GM06990 (cell line): ENCODE measurements around the gene CABLES2.
"Not testable (repeated sequence)": the region's sequence is repeated elsewhere in the genome, so short reads cannot be mapped to it uniquely, and the experiment has no call there.

Experiments used
- DNase-seq: peaks from one replicate; pipeline ENCODE4 v3.0.0-alpha.2; 2011; ENCODE audit not compliant: insufficient read length; ENCODE audit errors: extremely low read depth
- H3K27me3 ChIP-seq: replicated peaks from 2 replicates; pipeline ENCODE4 v1.6.0; 2011; ENCODE audit warnings: low read length; ENCODE audit not compliant: control insufficient read depth, insufficient read depth
- H3K36me3 ChIP-seq: 2 replicates; pipeline ENCODE4 v1.5.1; 2011; ENCODE audit warnings: low read length; ENCODE audit not compliant: control insufficient read depth, insufficient read depth
- H3K4me3 ChIP-seq: replicated peaks from 2 replicates; pipeline ENCODE4 v1.5.1; 2011; ENCODE audit warnings: low read depth, mild to moderate bottlenecking, control low read depth, low read length
- TF ChIP-seq, protein P1 (sequence below): IDR thresholded peaks from 2 replicates; pipeline ENCODE4 v1.5.1; 2011; ENCODE audit warnings: low read length, control low read depth, mild to moderate bottlenecking, inconsistent platforms; ENCODE audit not compliant: insufficient read depth, poor library complexity, severe bottlenecking

Gene CABLES2

DNA sequence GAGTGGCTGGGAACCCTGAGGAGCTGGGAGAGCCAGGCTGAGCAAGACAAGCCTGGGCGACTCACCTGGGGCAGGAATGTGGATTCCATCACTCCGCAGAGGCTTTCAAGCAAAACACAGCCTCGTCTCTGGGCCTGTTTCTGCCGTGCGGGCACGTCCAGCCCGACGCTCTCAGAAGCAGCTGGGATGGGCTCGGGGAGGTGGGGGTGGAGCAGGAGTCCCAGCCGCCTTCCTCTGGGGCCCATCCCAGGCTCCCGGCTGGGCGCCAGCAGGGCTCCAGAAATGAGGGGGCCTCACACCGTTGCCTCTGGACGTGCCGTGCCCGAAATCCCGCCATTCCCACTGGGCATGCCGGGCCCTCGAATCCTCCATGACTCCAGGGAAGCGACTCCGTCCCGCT lies 28.9 kb downstream of the CABLES2 start:
- no peak for DNase-seq
- H3K36me3 ChIP-seq = peaks cover 1% of the 10 kb centered on the region
- H3K4me3 ChIP-seq = no peak overlapping the region
- H3K27me3 ChIP-seq = no peaks in the 10 kb centered on the region
- TF ChIP-seq, protein P1, sequence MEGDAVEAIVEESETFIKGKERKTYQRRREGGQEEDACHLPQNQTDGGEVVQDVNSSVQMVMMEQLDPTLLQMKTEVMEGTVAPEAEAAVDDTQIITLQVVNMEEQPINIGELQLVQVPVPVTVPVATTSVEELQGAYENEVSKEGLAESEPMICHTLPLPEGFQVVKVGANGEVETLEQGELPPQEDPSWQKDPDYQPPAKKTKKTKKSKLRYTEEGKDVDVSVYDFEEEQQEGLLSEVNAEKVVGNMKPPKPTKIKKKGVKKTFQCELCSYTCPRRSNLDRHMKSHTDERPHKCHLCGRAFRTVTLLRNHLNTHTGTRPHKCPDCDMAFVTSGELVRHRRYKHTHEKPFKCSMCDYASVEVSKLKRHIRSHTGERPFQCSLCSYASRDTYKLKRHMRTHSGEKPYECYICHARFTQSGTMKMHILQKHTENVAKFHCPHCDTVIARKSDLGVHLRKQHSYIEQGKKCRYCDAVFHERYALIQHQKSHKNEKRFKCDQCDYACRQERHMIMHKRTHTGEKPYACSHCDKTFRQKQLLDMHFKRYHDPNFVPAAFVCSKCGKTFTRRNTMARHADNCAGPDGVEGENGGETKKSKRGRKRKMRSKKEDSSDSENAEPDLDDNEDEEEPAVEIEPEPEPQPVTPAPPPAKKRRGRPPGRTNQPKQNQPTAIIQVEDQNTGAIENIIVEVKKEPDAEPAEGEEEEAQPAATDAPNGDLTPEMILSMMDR = no peak

DNA sequence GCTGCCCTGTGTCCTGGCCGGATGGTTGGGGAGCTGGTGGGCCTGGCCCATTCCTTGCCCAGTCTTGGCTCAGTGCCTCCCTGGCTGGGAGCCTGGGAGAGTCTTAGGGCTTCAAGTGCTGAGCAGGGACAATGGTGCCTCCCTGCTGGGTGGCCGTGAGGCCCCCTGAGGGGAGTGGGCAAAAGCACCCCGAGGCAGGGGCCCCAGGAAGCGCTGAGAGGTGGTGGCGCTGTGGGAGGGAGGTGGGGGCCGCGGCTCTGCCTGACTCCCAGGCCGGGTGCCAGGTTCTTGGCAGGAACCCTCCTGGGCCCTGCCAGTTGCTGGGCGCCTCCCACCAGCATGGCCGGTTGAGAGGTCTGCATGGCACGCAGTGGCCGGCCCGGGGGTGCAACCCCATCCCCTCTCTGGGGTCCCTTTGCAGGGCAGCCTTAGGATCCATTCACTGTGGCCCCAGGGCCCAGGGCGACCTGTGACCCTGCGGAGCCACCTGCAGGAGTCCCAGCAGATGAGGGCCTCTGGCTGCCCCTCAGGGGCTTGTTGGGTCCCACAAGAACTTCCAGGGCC lies 29.4 kb downstream of the CABLES2 start:
- DNase-seq = no peak
- TF ChIP-seq, protein P1 = no peak
- Histone ChIP-seq H3K4me3 (no peak overlapping the region), H3K27me3 (no peaks in the 10 kb centered on the region), H3K36me3 (peaks cover 1% of the 10 kb centered on the region)

DNA sequence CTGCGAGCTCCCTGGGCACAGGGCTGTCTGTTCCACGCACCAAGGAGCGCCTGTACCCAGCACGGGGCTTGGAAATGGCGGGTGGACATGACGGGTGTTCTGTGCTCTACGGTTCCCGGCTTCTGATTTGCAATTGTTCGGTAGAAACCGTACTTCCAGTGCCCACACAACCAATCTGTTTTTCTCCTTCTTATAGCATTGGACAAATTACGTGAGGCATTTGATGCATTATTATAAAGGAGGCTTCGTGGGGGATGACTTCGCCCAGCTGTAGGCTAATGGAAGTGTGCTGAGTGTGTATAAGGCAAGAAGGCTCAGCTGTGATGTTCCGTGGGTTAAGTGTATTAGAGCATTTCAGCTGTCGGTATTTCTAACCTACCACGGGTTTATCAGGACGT lies 30.0 kb downstream of the CABLES2 start:
- TF ChIP-seq, protein P1 = no peak
- Histone ChIP-seq H3K4me3 (no peak overlapping the region), H3K27me3 (no peaks in the 10 kb centered on the region), H3K36me3 (peaks cover 1% of the 10 kb centered on the region)
- no peak for DNase-seq

DNA sequence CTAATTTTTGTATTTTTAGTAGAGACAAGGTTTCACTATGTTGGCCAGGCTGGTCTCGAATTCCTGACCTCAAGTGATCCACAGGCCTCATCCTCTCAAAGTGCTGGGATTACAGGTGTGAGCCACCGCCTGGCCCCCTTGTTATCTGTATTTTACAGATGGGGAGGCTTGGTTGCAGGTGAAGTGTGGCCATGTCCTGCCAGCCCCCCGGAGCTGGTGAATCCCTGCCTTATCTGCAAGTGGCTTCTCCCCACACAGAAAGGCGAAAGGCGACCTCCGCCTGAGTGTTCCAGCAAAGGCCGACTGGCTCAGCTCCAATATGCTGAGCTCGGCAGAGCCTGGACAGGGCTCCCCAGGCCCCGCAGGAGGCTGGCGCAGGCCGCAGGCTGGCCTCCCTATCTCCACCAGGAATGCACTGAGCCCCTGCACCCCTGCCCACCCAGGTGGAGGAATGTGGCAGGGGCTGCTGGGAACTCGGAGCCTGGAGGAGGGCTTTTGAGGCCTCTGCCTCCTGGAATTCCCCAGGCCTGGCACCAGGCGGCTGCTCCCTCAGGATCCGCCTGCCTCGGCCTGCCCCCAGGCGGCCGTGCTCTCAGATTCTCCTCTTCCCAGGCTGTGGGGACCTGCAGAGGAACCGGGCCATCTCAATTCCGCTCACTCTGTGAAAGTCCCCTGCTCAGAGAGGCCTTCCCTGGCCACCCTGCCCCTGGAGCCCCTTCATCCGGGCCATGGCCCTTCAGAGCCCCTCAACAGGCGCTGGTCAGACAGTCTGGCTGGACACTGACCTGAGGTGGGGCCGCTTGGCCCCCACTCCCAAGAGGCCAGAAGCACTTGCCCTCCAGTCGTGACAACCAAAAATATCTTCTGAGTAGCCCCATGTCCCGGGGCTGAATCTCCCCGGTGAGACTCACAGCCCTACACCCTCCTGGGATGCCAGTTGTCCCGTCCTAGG lies 30.7 kb downstream of the CABLES2 start:
- TF ChIP-seq, protein P1 = no peak
- peaks cover 1% of the 10 kb centered on the region for H3K36me3 ChIP-seq
- H3K27me3 ChIP-seq = no peaks in the 10 kb centered on the region
- no peak for DNase-seq
- no peak overlapping the region for H3K4me3 ChIP-seq

DNA sequence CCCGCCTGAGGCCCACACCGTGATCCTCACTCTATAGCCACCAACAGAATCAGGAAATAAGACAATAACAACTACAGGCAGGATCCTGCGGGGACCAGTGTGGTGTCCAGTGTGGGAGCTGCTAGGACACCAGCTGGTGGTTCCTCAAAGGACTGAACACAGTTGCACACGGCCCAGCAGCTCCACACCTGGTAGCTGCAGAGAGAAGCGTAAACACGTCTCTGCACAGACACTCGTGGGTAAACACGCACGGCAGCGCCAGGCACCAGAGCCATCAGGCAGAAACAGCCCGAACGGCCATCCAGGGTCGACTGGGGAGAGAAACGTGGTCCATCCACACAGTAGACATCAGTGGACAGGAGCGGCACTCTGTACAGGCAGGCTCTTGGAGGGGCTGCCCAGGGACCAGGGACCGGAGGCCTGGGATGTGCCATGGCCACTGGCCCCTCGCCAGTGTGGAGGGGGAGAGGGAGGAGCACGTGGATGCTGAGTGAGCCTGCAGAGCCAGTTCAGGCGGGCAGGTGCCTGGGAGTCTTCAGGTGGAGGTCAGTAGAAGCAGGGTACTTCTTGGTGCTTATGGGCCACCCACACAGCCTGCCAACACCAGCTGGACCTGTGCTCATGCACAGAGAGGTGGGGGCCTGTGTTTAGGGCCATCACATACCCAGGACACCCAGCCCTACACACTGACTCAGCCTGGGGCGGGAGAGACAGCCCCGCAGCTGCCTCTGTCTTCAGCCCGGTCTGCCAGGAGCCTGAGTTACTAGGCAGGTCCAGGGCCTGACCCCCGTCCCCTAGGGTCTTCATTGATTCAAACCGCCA lies 32.5 kb downstream of the CABLES2 start:
- TF ChIP-seq, protein P1 = no peak
- Histone ChIP-seq H3K27me3 (peaks cover 1% of the 10 kb centered on the region; the same call in 1 of the 2 replicates), H3K36me3 (no peaks in the 10 kb centered on the region; the same call in 1 of the 2 replicates), H3K4me3 (no peak overlapping the region)
- no peak for DNase-seq

DNA sequence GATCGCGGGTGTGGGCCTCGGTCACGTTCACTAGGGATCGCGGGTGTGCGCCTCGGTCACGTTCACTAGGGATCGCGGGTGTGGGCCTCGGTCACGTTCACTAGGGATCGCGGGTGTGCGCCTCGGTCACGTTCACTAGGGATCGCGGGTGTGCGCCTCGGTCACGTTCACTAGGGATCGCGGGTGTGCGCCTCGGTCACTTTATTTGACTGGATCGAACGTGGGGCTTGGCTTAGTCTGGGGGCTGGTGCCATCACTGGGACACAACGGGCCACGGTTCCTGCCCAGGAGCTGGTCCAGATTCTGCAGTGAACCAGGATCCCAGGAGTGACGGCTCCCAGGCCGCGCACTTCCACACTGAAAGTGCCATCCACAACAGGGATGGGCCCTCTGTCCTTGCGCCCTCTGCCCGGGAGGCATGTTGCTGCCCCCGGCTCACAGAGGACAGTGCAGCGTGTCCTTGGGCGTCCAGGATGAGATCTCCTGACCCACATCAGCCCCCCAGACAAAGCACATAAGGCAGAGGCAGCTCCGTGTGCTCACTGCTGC lies 33.4 kb downstream of the CABLES2 start:
- not testable (repeated sequence) for H3K36me3 ChIP-seq, H3K4me3 ChIP-seq, DNase-seq, H3K27me3 ChIP-seq
